ENCODE results near the gene CYB561D1. TPM values are rescaled to one million over a fixed set of nuclear protein-coding genes. Genes with fewer than 3 reads are reported as not detected.

Gene CYB561D1
- total and polyA plus RNA-seq, 10 of the 15 experiments (the other 5 are each of a cell fraction or from before 2014, with no cell fraction given): 0.68 to 9.0 (median 3.3) TPM

- TF ChIP-seq, protein P1, sequence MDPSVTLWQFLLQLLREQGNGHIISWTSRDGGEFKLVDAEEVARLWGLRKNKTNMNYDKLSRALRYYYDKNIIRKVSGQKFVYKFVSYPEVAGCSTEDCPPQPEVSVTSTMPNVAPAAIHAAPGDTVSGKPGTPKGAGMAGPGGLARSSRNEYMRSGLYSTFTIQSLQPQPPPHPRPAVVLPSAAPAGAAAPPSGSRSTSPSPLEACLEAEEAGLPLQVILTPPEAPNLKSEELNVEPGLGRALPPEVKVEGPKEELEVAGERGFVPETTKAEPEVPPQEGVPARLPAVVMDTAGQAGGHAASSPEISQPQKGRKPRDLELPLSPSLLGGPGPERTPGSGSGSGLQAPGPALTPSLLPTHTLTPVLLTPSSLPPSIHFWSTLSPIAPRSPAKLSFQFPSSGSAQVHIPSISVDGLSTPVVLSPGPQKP (IDR thresholded peaks at IDR 0.05; ENCODE audit: low read depth, low read length): no peak
- TF ChIP-seq NR2C1 (IDR thresholded peaks at IDR 0.05) (no peak), NR2F1 (conservative IDR thresholded peaks at IDR 0.05) (no peak), HDAC6 (IDR thresholded peaks at IDR 0.05; ENCODE audit: unreplicated experiment) (no peak), JUND (IDR thresholded peaks at IDR 0.05; ENCODE audit: low read depth, low read length) (no peak), RAD51 (IDR thresholded peaks at IDR 0.05) (no peak), USF2 (IDR thresholded peaks at IDR 0.05; ENCODE audit: borderline replicate concordance, low read depth, low read length) (no peak), CTCF (IDR thresholded peaks at IDR 0.05 in 2 of 3, conservative IDR thresholded peaks at IDR 0.05 in 1 of 3; ENCODE audit: control insufficient read depth in 2 of 3, extremely low read depth in 1 of 3, insufficient read depth in 1 of 3, low read depth in 3 of 3, low read length in 3 of 3) (no peak), MTA2 (IDR thresholded peaks at IDR 0.05; ENCODE audit: low read depth) (peak; percentile 92), E4F1 (IDR thresholded peaks at IDR 0.05; ENCODE audit: borderline replicate concordance, partially characterized antibody) (no peak), POLR2AphosphoS5 (IDR thresholded peaks at IDR 0.05; ENCODE audit: low read length) (peak; percentile 64), HDAC2 (IDR thresholded peaks at IDR 0.05) (no peak), ZBTB33 (IDR thresholded peaks at IDR 0.05) (no peak), CREB1 (IDR thresholded peaks at IDR 0.05; ENCODE audit: low read depth) (peak; percentile 58), EP300 (IDR thresholded peaks at IDR 0.05; ENCODE audit: borderline replicate concordance in 1 of 2, control insufficient read depth in 1 of 2, low read depth in 2 of 2, low read length in 2 of 2) (peak in 1 of 2 experiments; percentile 60; a peak in 1 of 4 replicates)
- TF ChIP-seq, protein P2, sequence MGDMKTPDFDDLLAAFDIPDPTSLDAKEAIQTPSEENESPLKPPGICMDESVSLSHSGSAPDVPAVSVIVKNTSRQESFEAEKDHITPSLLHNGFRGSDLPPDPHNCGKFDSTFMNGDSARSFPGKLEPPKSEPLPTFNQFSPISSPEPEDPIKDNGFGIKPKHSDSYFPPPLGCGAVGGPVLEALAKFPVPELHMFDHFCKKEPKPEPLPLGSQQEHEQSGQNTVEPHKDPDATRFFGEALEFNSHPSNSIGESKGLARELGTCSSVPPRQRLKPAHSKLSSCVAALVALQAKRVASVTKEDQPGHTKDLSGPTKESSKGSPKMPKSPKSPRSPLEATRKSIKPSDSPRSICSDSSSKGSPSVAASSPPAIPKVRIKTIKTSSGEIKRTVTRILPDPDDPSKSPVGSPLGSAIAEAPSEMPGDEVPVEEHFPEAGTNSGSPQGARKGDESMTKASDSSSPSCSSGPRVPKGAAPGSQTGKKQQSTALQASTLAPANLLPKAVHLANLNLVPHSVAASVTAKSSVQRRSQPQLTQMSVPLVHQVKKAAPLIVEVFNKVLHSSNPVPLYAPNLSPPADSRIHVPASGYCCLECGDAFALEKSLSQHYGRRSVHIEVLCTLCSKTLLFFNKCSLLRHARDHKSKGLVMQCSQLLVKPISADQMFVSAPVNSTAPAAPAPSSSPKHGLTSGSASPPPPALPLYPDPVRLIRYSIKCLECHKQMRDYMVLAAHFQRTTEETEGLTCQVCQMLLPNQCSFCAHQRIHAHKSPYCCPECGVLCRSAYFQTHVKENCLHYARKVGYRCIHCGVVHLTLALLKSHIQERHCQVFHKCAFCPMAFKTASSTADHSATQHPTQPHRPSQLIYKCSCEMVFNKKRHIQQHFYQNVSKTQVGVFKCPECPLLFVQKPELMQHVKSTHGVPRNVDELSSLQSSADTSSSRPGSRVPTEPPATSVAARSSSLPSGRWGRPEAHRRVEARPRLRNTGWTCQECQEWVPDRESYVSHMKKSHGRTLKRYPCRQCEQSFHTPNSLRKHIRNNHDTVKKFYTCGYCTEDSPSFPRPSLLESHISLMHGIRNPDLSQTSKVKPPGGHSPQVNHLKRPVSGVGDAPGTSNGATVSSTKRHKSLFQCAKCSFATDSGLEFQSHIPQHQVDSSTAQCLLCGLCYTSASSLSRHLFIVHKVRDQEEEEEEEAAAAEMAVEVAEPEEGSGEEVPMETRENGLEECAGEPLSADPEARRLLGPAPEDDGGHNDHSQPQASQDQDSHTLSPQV (IDR thresholded peaks at IDR 0.05): peak; percentile 38; the same call in 1 of the 2 replicates
Observed at GRCh38 chr1:109527098-109527811, 33.4 kb downstream of the CYB561D1 start (continued).
